Activated B cell treated with CpG ODN at 0.5 μM for 24 hours (primary cell): ENCODE measurements around the gene ACTR1A. TPM values are rescaled to one million over a fixed set of nuclear protein-coding genes. Genes with fewer than 3 reads are reported as not detected.
A peak's percentile ranks its signal among the peaks of the same experiment; 100 is the strongest.

Experiments
- ATAC-seq: fragments of 200-7000 bp; cut with Tn5 transposase; one replicate; pipeline ENCODE4 v1.10.0; 2021; ENCODE audit warnings: low read depth, mild to moderate bottlenecking, moderate library complexity
- CTCF ChIA-PET: fragments of 350-600 bp; sonication (Branson Sonifier 250); formaldehyde crosslinking; loops from one replicate; lab custom pipeline; 2021; ENCODE audit warnings: antibody characterized with exemption; lab: Charles Lee
- POLR2A ChIA-PET: fragments of 350-600 bp; sonication (Branson Sonifier 250); formaldehyde crosslinking; loops from one replicate; lab custom pipeline; 2021; ENCODE audit warnings: antibody characterized with exemption; lab: Charles Lee
- DNase-seq: peaks from one replicate; pipeline ENCODE4 v3.0.0; 2022
- H3K27ac Mint-ChIP-seq: one replicate; pipeline ENCODE4 v1.8.0; 2020; ENCODE audit warnings: mixed read lengths
- H3K27me3 Mint-ChIP-seq: one replicate; pipeline ENCODE4 v1.8.0; 2021; ENCODE audit warnings: mixed read lengths
- H3K36me3 Mint-ChIP-seq: one replicate; pipeline ENCODE4 v1.8.0; 2021; ENCODE audit warnings: low read depth, mixed read lengths
- H3K4me1 Mint-ChIP-seq: one replicate; pipeline ENCODE4 v1.8.0; 2021; ENCODE audit warnings: mixed read lengths
- H3K4me3 Mint-ChIP-seq: one replicate; pipeline ENCODE4 v1.8.0; 2020; ENCODE audit warnings: mild to moderate bottlenecking, mixed read lengths
- H3K9me3 Mint-ChIP-seq: one replicate; pipeline ENCODE4 v1.8.0; 2020; ENCODE audit warnings: mixed read lengths
- intact Hi-C: fragments of 100-400 bp; cut with micrococcal nuclease; formaldehyde crosslinking; loops from one replicate; pipeline ENCODE4 v1.15.1; 2024
- total RNA-seq: library from RNA; stranded (reverse); gene quantifications from 2 replicates; pipeline ENCODE4 v1.2.3, GENCODE V29; 2022
- TF ChIP-seq, protein P1 (sequence below): fragments of 200-600 bp; IDR thresholded peaks from one replicate; pipeline ENCODE4 v1.8.0; 2022; ENCODE audit warnings: antibody characterized with exemption, mild to moderate bottlenecking

ACTR1A gene
- total RNA-seq, 1 donor from 2014 or later: 71.9 TPM

DNA sequence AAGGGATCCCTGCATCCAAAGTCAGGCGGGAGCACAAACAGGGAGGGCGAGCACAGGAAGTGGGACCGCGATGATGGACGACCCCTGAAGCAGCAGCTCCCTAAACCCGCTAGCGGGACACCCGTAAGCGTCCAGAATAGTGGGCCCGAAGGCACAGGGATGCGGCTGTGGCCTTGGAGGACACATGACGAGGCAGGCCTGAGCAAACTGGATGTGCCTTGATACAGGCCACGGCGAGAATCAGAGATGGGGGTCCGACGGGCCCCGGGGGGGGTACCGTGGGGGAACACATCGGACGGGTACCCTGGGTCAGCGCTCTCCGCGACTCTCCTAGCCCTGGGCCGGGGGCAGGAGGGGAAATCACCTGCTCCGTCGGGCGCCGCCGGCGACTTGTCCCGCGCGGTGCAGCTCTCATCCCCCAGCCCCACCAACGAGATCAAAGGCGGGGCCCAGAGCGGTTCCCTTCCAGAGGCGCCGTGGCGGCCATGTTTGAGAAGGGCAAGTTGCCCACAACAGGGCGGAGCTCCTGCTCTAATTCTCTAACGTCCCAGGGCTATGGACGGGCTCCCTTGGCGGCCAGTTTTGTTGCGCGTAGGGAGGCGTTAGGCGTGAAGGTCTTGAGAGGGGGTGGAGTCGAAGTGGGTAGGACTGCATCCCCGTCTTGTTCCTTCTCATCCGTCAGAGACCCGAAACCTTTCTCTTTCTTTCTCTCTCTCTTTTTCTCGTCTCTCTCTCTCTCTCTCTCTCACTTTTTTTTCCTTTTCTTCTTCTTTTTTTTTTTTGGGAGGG, 70.2 kb downstream of the ACTR1A start, which contains the start of gene CUEDC2:
Gene CUEDC2, minus strand, starts transcription at position 413 of the 789 bp plus-strand sequence. CDS start 7,386 bp downstream, outside the sequence.
- ATAC-seq: peak; percentile 98
- peaks cover 8% of the 10 kb centered on the region for H3K36me3 Mint-ChIP-seq
- ChIA-PET POLR2A (interaction anchor here (0.6 to 4.3 kb wide), 22 partner anchors 8 to 1053 kb away, joined by 3 to 78 read pairs (median 6); partner anchors contain the start of genes ACTR1A, C10orf95, FBXL15 and NFKB2), CTCF (interaction anchor here (0.7 to 2.8 kb wide), 2 partner anchors 10 to 18 kb away, joined by 3 to 14 read pairs; partner anchors contain the start of gene FBXL15)
- TF ChIP-seq, protein P1, sequence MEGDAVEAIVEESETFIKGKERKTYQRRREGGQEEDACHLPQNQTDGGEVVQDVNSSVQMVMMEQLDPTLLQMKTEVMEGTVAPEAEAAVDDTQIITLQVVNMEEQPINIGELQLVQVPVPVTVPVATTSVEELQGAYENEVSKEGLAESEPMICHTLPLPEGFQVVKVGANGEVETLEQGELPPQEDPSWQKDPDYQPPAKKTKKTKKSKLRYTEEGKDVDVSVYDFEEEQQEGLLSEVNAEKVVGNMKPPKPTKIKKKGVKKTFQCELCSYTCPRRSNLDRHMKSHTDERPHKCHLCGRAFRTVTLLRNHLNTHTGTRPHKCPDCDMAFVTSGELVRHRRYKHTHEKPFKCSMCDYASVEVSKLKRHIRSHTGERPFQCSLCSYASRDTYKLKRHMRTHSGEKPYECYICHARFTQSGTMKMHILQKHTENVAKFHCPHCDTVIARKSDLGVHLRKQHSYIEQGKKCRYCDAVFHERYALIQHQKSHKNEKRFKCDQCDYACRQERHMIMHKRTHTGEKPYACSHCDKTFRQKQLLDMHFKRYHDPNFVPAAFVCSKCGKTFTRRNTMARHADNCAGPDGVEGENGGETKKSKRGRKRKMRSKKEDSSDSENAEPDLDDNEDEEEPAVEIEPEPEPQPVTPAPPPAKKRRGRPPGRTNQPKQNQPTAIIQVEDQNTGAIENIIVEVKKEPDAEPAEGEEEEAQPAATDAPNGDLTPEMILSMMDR: no peak
- DNase-seq: peak; percentile 96
- intact Hi-C loops: loop anchor here (1.0 to 5.0 kb wide), 7 partner anchors 11 to 280 kb away; partner anchors contain the start of genes GBF1 and NOLC1
- no peaks in the 10 kb centered on the region for H3K27me3 Mint-ChIP-seq
- H3K4me3 Mint-ChIP-seq: peak within 1 kb of the TSS; percentile 93
- H3K4me1 Mint-ChIP-seq: peaks cover 45% of the 10 kb centered on the region
- no peaks in the 10 kb centered on the region for H3K9me3 Mint-ChIP-seq
- H3K27ac Mint-ChIP-seq: peak within 1 kb of the TSS; percentile 75

DNA sequence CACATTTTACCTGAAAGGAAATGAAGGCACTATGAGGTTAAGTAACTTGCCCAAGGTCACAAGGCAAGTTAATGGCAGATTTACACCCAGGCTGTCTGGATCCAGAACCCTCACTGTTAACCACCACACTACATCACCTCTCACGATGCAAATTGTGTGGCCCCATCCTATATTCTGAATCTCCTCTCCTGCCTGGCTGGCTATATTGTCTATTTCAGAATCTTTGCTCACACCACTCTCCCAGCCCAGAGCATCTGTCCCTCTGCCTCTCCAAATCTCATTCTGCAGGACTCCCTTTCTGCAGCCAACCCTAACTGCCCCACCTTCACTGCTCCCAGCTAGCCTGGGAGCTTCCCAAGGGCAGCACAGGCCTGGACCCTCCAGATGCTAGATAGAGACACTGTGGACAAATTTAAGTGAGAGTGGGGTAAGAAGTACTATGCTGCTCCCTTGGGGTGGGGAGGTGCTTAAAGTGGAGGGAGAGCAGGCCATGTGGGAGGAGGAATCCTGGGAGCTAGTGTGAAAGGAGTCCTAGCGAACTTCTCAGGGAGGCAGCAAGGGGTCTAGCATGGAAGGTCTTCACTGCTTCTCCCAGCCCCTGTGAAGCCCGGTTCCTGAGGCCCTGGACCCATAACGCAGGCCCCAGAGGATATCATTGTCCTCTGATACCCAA, 70.9 kb downstream of the ACTR1A start:
- Mint-ChIP-seq H3K36me3 (peaks cover 11% of the 10 kb centered on the region), H3K4me1 (peaks cover 43% of the 10 kb centered on the region), H3K9me3 (no peaks in the 10 kb centered on the region), H3K27me3 (no peaks in the 10 kb centered on the region), H3K27ac (peak overlapping the region; percentile 75), H3K4me3 (peak overlapping the region; percentile 93)
- TF ChIP-seq, protein P1: no peak
- DNase-seq (no peak), ATAC-seq (no peak)
- intact Hi-C loops: loop anchor here (1.0 to 5.0 kb wide), 7 partner anchors 10 to 279 kb away; partner anchors contain the start of genes GBF1 and NOLC1
- CTCF ChIA-PET: interaction anchor here (2.8 kb wide), 1 partner anchor 10 kb away, joined by 14 read pairs; the partner anchor contains the start of gene FBXL15
- POLR2A ChIA-PET: interaction anchor here (0.7 to 4.3 kb wide), 9 partner anchors 9 to 70 kb away, joined by 3 to 78 read pairs (median 12); partner anchors contain the start of genes ACTR1A, C10orf95, FBXL15 and NFKB2

DNA sequence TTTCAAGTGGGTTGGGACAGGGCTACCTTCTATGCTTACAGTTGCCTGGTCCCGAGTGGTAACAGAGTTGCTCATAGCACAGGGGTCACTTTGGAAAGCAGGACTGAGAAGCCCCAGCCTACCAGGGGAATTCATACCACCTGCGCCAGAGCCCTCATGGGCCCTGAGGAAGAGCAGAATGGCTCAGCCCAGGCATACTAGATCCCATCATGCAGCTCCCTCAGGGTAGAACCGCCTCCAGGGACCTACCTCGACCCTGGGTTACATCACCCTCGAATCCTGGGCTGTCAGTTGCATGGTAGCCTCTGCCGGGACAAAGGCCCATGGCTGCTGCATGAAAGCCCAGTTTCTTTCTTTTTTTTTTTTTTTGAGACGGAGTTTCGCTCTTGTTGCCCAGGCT, 73.0 kb downstream of the ACTR1A start:
- Mint-ChIP-seq H3K9me3 (no peaks in the 10 kb centered on the region), H3K4me3 (no peak overlapping the region), H3K4me1 (peaks cover 27% of the 10 kb centered on the region), H3K27ac (no peak overlapping the region), H3K27me3 (no peaks in the 10 kb centered on the region), H3K36me3 (peaks cover 17% of the 10 kb centered on the region)
- intact Hi-C loops: no loop called here
- DNase-seq (no peak), ATAC-seq (no peak)
- TF ChIP-seq, protein P1: no peak
- CTCF ChIA-PET: no interaction called here
- POLR2A ChIA-PET: no interaction called here

Other genes starting within 250 kb of the ACTR1A start
- gene NFKB2, start 107.0 kb downstream of the ACTR1A start, total RNA-seq: 550 and 622 TPM in 2 replicates
- gene PSD, start 83.9 kb downstream of the ACTR1A start, total RNA-seq: 1.4 and 1.5 TPM in 2 replicates
- gene FBXL15, start 81.9 kb downstream of the ACTR1A start, total RNA-seq: 15.7 and 18.9 TPM in 2 replicates
- gene CUEDC2, start 70.1 kb downstream of the ACTR1A start, total RNA-seq: 43.7 and 46.0 TPM in 2 replicates
- gene C10orf95, start 51.2 kb downstream of the ACTR1A start, total RNA-seq: 0.35 and 0.51 TPM in 2 replicates
- gene SUFU, start 1.3 kb upstream of the ACTR1A start, total RNA-seq: 5.7 and 7.4 TPM in 2 replicates
- gene TRIM8, start 141.8 kb upstream of the ACTR1A start, total RNA-seq: 48.2 and 52.5 TPM in 2 replicates
- gene ARL3, start 211.7 kb upstream of the ACTR1A start, total RNA-seq: 4.1 and 5.1 TPM in 2 replicates
- 22.1 and 28.9 TPM in 2 replicates for gene SFXN2, start 211.9 kb upstream of the ACTR1A start, total RNA-seq
- 30.5 and 30.8 TPM in 2 replicates for gene WBP1L, start 241.2 kb upstream of the ACTR1A start, total RNA-seq